Body of pancreas (tissue), 4 donors: ENCODE measurements around the gene DPEP2NB. TPM values are rescaled to one million over a fixed set of nuclear protein-coding genes. Genes with fewer than 3 reads are reported as not detected.

Experiments used
- ATAC-seq: fragments of 150-250 bp; one replicate; pipeline ENCODE4 v1.9.1; 2016
- DNase-seq, 4 donors: peaks; one replicate each; pipeline ENCODE4 v3.0.0-alpha.2; 2019
- H3K27ac ChIP-seq, 4 donors: fragments of 200-600 bp; sonication (generic); 1 replicate in 3 of 4; 2 replicates in 1 of 4; pipeline versions ENCODE4 v1.5.1 to v1.6.1; 2016 to 2019; ENCODE audit warnings: mild to moderate bottlenecking in 1 of 4, mixed read lengths in 1 of 4, moderate library complexity in 1 of 4
- H3K27me3 ChIP-seq, 2 donors: fragments of 200-600 bp; sonication (generic); one replicate each; pipeline ENCODE4 v1.6.0; 2016; ENCODE audit warnings: mild to moderate bottlenecking in 1 of 2
- H3K36me3 ChIP-seq, 2 donors: fragments of 200-600 bp; sonication (generic); replicated peaks in 1 of 2; 2 replicates each; pipeline ENCODE4 v1.5.1; 2016; ENCODE audit warnings: low read depth in 2 of 2; ENCODE audit not compliant: insufficient read depth in 1 of 2
- H3K4me1 ChIP-seq: fragments of 200-600 bp; sonication (generic); one replicate; pipeline ENCODE4 v1.6.0; 2016
- H3K4me3 ChIP-seq, 2 donors: fragments of 200-600 bp; sonication (generic); 1 replicate in 1 of 2; 2 replicates in 1 of 2; pipeline ENCODE4 v1.5.1; 2016 to 2019
- H3K9me3 ChIP-seq, 3 donors: fragments of 200-600 bp; sonication (generic); 1 replicate in 2 of 3; 2 replicates in 1 of 3; pipeline ENCODE4 v1.5.1; 2016
- POLR2A ChIP-seq, 3 donors: fragments of 450-650 bp; IDR thresholded peaks; one replicate each; pipeline ENCODE4 v1.6.1; 2016; ENCODE audit warnings: antibody characterized with exemption in 3 of 3, mild to moderate bottlenecking in 2 of 3
- WGBS, 2 donors: methylation state at CpG; one replicate each; pipeline ENCODE4 v1.1.5; 2017; 5-methylcytosine and 5-hydroxymethylcytosine counted together
- intact Hi-C: fragments of 100-400 bp; cut with DNase I; formaldehyde crosslinking; loops from one replicate; pipeline ENCODE4 v1.15.1; 2023
- total RNA-seq, 2 donors: library from RNA; depleted of rRNA; stranded (reverse); fragments of >200 nt; gene quantifications; one replicate each; pipeline ENCODE4 v1.1.0, GENCODE V29; 2016
- TF ChIP-seq, protein P1 (sequence below), 7 experiments: fragments of 450-650 bp in 4 of 7; fragments of 200-600 bp in 3 of 7; sonication (generic) in 3 of 7; IDR thresholded peaks; one replicate each; pipeline ENCODE4 v1.5.1; 2016 to 2019; ENCODE audit warnings: antibody characterized with exemption in 7 of 7

DPEP2NB gene
- total RNA-seq, 2 donors from 2014 or later, result not detected

DNA sequence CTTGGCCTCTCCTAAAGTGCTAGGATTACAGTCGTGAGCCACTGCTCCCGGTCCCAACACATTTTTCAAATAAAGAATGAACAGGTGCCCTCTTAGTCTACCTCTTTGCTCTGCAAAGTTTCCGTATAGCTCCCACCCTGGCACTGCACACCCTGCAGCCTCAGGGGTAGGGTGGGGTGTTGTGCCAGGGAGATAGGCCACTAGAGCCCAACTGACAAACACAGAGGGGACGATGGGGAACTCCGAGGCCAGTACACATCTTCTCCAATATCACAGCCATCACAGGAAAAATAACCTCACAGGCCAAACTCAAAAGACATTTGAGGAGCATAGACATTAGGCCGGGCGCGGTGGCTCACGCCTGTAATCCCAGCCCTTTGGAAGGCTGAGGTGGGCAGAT lies 44.6 kb downstream of the DPEP2NB start:
- ATAC-seq, result no peak
- peaks cover 17% of the 10 kb centered on the region for H3K4me1 ChIP-seq
- no peaks in the 10 kb centered on the region for H3K36me3 ChIP-seq
- WGBS, 2 donors, result 91 to 94% methylated on average over 8 to 9 of the region's 9 CpGs
- no peak overlapping the region for H3K4me3 ChIP-seq
- no peak for DNase-seq
- intact Hi-C loops, result no loop called here
- H3K27ac ChIP-seq, result no peak overlapping the region
- H3K9me3 ChIP-seq, result no peaks in the 10 kb centered on the region
- TF ChIP-seq POLR2A (IDR thresholded peaks at IDR 0.05), result no peak
- TF ChIP-seq, protein P1, sequence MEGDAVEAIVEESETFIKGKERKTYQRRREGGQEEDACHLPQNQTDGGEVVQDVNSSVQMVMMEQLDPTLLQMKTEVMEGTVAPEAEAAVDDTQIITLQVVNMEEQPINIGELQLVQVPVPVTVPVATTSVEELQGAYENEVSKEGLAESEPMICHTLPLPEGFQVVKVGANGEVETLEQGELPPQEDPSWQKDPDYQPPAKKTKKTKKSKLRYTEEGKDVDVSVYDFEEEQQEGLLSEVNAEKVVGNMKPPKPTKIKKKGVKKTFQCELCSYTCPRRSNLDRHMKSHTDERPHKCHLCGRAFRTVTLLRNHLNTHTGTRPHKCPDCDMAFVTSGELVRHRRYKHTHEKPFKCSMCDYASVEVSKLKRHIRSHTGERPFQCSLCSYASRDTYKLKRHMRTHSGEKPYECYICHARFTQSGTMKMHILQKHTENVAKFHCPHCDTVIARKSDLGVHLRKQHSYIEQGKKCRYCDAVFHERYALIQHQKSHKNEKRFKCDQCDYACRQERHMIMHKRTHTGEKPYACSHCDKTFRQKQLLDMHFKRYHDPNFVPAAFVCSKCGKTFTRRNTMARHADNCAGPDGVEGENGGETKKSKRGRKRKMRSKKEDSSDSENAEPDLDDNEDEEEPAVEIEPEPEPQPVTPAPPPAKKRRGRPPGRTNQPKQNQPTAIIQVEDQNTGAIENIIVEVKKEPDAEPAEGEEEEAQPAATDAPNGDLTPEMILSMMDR (IDR thresholded peaks at IDR 0.05), result no peak
- no peaks in the 10 kb centered on the region for H3K27me3 ChIP-seq

DNA sequence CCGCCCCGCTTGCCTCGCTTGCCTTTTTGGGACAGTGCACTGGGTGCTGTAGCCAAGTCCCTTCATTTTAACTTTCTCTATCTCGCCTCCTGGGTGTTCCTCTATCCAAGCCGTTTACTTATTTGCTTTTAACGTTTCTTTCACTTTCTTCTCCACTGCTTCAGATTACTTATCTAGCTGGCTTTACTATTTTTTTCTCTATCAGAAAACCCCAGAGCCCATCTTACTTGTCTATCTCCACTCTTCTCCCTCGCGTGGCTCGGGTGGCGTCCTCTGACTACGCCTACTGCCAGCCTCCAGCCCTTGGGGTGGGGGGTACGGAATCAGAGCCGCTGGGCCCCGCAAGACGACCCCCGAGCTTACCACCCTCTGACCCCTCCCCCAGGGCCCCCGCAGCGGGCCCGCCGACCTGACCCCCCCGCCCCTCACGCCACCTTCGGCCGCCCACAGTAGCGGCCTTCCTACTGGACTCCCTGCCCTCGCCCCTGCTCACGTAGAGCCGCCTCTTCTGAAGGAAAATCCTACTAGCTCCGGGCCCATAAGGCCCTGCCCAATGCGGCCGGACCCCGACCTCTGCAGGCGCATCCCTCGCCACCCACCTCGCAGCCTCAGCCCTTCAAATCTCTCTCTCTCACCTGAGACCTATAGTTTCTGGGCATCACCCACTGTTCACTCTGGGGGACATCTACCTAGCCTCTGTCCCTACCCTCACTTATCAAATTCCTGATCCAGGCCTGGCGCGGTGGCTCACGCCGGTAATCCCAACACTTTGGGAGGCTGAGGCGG lies 46.3 kb downstream of the DPEP2NB start:
- 43 to 47% methylated on average over 28 to 36 of the region's 40 CpGs for WGBS, 2 donors
- Histone ChIP-seq H3K36me3 (no peaks in the 10 kb centered on the region), H3K27me3 (no peaks in the 10 kb centered on the region), H3K9me3 (no peaks in the 10 kb centered on the region), H3K27ac (peak overlapping the region; percentile 80 to 89 (median 87)), H3K4me3 (peak overlapping the region; percentile 32 to 73), H3K4me1 (peaks cover 32% of the 10 kb centered on the region)
- intact Hi-C loops, result no loop called here
- no peak for ATAC-seq
- no peak for TF ChIP-seq POLR2A (IDR thresholded peaks at IDR 0.05)
- TF ChIP-seq, protein P1 (IDR thresholded peaks at IDR 0.05), result no peak
- DNase-seq, result no peak

DNA sequence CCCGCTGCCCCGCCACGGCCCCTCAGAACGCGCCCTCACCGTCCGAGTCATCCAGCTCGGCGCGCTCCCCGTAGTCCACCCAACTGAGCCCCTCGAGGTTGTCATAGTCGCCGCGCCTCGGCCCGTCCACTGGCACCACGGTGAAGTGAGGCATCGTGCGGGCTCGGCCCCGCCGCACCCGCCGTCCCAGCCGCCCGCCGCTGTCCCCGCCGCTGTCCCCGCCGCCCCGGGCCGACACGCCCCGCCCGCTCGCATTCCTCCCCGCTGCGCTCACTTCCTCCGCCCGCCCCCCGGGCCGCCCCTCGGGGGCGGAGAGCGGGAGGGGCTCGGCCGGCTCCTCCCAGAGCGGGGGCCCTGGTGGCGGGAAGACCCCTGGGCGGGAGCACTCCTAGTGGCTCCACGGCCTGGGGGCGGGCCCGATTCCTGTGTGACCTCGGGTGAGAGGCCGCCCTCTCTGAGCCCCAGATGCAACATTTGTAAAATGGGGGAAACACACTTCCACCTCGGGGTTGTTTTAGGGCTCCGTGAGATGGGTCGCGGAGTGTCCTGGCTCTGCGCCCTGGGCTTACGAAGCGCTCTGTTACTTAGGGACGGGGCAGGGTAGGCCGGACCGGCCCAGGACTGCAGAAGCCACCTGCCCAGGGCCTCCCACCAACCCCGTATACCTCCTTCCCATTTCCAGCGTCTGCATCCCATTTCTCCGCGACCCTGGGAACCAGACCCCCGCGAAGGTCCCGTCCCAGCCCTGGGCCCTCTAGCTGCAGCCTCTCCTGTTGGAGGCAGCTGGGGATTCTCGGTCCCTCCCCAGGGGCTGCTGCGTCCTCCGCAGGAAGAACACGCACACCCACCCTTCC lies 47.1 kb downstream of the DPEP2NB start, which contains the start of gene SLC12A4:
Gene SLC12A4, minus strand, starts transcription at position 238 of the 854 bp plus-strand sequence. Its CDS starts 84 bp downstream, at position 154.
- Histone ChIP-seq H3K9me3 (no peaks in the 10 kb centered on the region), H3K4me3 (peak within 1 kb of the TSS; percentile 71 to 73), H3K27me3 (no peaks in the 10 kb centered on the region), H3K4me1 (peaks cover 35% of the 10 kb centered on the region), H3K36me3 (no peaks in the 10 kb centered on the region), H3K27ac (peak within 1 kb of the TSS; percentile 80 to 89 (median 87))
- DNase-seq (peak; percentile 81 to 87 (median 84)), ATAC-seq (peak; percentile 89)
- WGBS, 2 donors, result 1 to 2% methylated on average over 14 to 53 of the region's 78 CpGs
- TF ChIP-seq, protein P1 (IDR thresholded peaks at IDR 0.05), result peak in 1 of 7 experiments; percentile 21
- TF ChIP-seq POLR2A (IDR thresholded peaks at IDR 0.05), result peak; percentile 77 to 92 (median 80)
- intact Hi-C loops, result no loop called here

DNA sequence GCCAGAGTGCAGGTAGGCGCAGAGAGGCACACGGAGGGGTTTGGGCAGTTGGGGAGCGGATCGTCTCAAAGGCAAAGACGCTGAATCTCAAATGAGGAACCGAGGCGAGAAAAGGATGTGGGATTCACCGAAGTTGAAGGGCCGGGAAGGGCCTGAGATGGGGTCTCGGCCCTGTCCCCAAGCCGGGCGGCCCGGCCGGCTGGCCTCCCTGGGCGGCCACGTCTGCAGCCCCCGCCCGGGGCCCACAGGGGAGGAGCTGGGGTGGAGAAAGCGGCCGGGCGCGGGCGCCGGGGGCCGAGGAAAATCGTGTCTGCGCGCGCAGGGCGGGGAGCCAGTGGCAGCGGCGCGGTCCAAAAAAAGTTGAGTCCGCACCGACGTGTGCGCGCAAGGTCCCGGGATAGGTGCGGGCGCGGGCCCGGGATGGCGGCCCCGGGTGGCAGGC lies 47.7 kb downstream of the DPEP2NB start:
- intact Hi-C loops, result no loop called here
- ATAC-seq (peak; percentile 53), DNase-seq (peak; percentile 42 to 60 (median 54))
- H3K36me3 ChIP-seq, result no peaks in the 10 kb centered on the region
- H3K4me1 ChIP-seq, result peaks cover 36% of the 10 kb centered on the region
- no peaks in the 10 kb centered on the region for H3K9me3 ChIP-seq
- peak overlapping the region; percentile 80 to 89 (median 87) for H3K27ac ChIP-seq
- no peaks in the 10 kb centered on the region for H3K27me3 ChIP-seq
- WGBS, 2 donors, result 2 to 3% methylated on average over 12 to 30 of the region's 45 CpGs
- TF ChIP-seq, protein P1 (IDR thresholded peaks at IDR 0.05), result no peak
- TF ChIP-seq POLR2A (IDR thresholded peaks at IDR 0.05), result no peak
- H3K4me3 ChIP-seq, result peak overlapping the region; percentile 71 to 73
